Astrocyte of the cerebellum (primary cell): ENCODE results near the gene ANKRD44.

ENCODE experiments used
- DNase-seq: peaks from one replicate; pipeline ENCODE4 v3.0.0-alpha.2; 2011; ENCODE audit warnings: low read depth
- H3K4me3 ChIP-seq: 2 replicates; pipeline ENCODE4 v1.5.1; 2011; ENCODE audit warnings: mild to moderate bottlenecking, low read depth, low read length, moderate library complexity
- in situ Hi-C: cut with HindIII; loops from 2 replicates; pipeline ENCODE4 v1.10.0; 2017; ENCODE audit warnings: low sequenced_read_pairs
- TF ChIP-seq, protein P1 (sequence below): IDR thresholded peaks from 2 replicates; pipeline ENCODE4 v1.5.1; 2012; ENCODE audit warnings: low read length, low read depth, moderate library complexity, mild to moderate bottlenecking; ENCODE audit errors: missing control alignments

ANKRD44 gene

DNA sequence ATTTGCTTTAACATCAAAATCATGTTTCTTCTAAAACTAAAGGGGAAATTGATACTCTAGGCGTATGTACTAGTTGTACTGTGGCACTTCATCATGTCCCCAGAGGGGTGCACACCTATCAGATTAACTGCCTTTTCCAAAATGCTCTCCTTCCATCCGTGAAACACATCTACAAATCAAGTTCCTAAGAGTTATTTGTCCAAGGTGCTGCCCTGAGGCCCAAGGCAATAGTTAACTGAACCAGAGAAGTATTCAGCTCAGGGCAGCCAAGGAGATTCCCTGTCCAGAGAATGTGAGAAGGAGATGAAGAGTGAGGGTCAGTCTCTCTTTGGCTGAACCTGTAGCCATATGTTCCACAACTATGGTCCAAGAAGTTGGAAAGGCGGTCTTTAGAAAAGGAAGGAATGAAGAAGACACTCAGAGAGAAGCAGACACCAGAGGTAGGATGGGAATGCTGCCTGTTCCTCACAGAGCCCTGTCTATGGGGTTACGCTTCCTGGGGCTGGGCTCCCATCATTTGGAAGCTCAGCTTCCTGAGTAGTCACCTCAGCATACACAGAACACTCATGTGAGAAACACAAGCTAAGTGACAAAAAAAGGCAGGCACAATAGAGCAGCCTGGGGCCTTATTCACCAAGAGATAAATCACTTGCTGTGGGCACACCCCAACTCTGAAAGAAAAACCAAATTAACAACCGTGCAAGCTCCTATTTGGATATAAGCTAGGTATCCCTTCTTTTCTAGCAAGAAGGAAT lies 55.6 kb downstream of the ANKRD44 start:
- TF ChIP-seq, protein P1, sequence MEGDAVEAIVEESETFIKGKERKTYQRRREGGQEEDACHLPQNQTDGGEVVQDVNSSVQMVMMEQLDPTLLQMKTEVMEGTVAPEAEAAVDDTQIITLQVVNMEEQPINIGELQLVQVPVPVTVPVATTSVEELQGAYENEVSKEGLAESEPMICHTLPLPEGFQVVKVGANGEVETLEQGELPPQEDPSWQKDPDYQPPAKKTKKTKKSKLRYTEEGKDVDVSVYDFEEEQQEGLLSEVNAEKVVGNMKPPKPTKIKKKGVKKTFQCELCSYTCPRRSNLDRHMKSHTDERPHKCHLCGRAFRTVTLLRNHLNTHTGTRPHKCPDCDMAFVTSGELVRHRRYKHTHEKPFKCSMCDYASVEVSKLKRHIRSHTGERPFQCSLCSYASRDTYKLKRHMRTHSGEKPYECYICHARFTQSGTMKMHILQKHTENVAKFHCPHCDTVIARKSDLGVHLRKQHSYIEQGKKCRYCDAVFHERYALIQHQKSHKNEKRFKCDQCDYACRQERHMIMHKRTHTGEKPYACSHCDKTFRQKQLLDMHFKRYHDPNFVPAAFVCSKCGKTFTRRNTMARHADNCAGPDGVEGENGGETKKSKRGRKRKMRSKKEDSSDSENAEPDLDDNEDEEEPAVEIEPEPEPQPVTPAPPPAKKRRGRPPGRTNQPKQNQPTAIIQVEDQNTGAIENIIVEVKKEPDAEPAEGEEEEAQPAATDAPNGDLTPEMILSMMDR = no peak
- no peak for DNase-seq
- H3K4me3 ChIP-seq = no peak overlapping the region
- in situ Hi-C loops = no loop called here

DNA sequence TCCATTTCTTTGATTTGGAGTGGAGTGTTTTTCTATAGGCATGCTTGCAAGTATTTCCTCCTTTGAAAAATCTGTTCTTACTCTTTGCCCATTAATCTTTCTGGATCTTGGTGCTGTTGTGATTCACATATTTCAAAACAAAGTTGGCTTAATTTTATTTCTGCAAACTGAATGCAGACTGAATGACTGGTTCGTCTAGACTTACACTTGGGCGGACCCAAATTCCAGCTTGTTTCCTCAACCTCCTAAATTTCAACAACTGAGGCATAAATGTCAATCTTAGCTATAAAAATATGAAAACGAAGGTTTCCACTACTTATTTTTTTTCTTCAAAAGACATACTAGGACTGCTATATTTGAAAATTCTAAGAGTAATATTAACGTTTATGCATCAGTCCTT lies 59.0 kb downstream of the ANKRD44 start:
- TF ChIP-seq, protein P1 = no peak

DNA sequence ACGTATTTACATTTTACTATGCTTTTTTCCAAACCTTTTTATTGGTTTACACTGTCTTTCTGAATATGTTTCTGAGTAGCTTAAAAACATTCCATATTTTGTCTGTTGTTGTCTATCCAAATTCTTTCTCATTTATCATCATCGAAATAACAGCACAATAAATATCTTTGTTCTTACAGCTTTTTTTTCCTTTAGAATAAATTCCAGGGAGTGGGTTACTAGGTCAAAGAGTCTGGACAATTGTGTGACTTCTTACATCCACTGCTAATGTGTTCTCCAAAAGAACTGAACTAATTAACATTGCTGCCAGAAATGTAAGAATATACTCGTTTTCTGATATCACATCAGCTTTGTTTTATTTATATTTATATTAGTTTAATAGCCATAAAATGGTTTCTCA lies 59.4 kb downstream of the ANKRD44 start:
- H3K4me3 ChIP-seq = no peak overlapping the region

More for the DNA sequence above, 59.0 kb downstream of the ANKRD44 start:
- no peak for DNase-seq
- in situ Hi-C loops = no loop called here
- H3K4me3 ChIP-seq = no peak overlapping the region

GRCh38 chr2:197250084-197250397 lies 60.5 kb downstream of the ANKRD44 start:
- in situ Hi-C loops = no loop called here

More for the DNA sequence above, 59.4 kb downstream of the ANKRD44 start:
- no peak for DNase-seq
- in situ Hi-C loops = no loop called here
- TF ChIP-seq, protein P1 = no peak

GRCh38 chr2:197249381-197250083 lies 61.0 kb downstream of the ANKRD44 start:
- in situ Hi-C loops = no loop called here
- TF ChIP-seq, protein P1 = no peak
- no peak overlapping the region for H3K4me3 ChIP-seq
- no peak for DNase-seq

More at GRCh38 chr2:197250084-197250397, 60.5 kb downstream of the ANKRD44 start:
- TF ChIP-seq, protein P1 = no peak
- no peak overlapping the region for H3K4me3 ChIP-seq
- DNase-seq = no peak

DNA sequence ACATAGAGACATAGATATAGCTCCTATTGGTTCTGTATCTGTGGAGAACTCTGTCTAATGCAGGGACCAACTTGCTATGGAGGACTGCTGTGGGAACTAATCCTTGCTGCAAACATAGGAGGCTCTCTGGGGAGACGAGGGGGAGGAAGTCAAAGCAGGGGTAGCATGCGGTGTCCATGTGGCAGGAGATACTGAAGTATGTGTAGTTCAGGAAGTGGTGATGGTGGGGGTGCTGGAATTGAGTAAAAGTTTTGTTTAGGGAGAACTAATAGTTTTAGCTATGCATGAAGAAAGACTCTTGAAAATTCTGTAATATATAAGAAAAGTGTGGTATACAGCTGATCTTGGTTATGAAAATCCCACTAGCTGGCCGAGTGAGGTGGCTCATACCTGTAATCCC lies 62.0 kb downstream of the ANKRD44 start:
- H3K4me3 ChIP-seq = no peak overlapping the region
- TF ChIP-seq, protein P1 = no peak
- in situ Hi-C loops = no loop called here
- DNase-seq = no peak
